Measurements from ENCODE around the gene STAT3. TPM values are rescaled to one million over a fixed set of nuclear protein-coding genes. Genes with fewer than 3 reads are reported as not detected.

The STAT3 gene
- total and polyA plus RNA-seq, 2 of the 13 experiments (the other 11 are each of a cell fraction or from before 2014, with no cell fraction given): 61.8 to 62.4 TPM

- no peak for TF ChIP-seq EHMT2 (IDR thresholded peaks at IDR 0.05; ENCODE audit: borderline replicate concordance, low read depth, low read length)
- TF ChIP-seq RNF219 (CRISPR knock-in tag; IDR thresholded peaks at IDR 0.05): no peak; the same call in 1 of the 2 replicates
- no peak; the same call in 1 of the 2 replicates for TF ChIP-seq ZNF280D (CRISPR knock-in tag; IDR thresholded peaks at IDR 0.05)
- TF ChIP-seq ZSCAN12 (CRISPR knock-in tag; IDR thresholded peaks at IDR 0.05): no peak
- no peak for TF ChIP-seq GRHL1 (CRISPR knock-in tag; conservative IDR thresholded peaks at IDR 0.05)
- no peak; the same call in 1 of the 2 replicates for TF ChIP-seq RXRA (CRISPR knock-in tag; IDR thresholded peaks at IDR 0.05)
- TF ChIP-seq AKAP8 (CRISPR knock-in tag; IDR thresholded peaks at IDR 0.05): peak; percentile 86; the same call in 1 of the 2 replicates
- TF ChIP-seq, protein P1, sequence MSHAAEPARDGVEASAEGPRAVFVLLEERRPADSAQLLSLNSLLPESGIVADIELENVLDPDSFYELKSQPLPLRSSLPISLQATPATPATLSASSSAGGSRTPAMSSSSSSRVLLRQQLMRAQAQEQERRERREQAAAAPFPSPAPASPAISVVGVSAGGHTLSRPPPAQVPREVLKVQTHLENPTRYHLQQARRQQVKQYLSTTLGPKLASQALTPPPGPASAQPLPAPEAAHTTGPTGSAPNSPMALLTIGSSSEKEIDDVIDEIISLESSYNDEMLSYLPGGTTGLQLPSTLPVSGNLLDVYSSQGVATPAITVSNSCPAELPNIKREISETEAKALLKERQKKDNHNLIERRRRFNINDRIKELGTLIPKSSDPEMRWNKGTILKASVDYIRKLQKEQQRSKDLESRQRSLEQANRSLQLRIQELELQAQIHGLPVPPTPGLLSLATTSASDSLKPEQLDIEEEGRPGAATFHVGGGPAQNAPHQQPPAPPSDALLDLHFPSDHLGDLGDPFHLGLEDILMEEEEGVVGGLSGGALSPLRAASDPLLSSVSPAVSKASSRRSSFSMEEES (CRISPR knock-in tag; IDR thresholded peaks at IDR 0.05): peak; percentile 71; the same call in 1 of the 2 replicates
- 0 out of 2 replicates have a peak, but pooled peaks have one; percentile 21 for TF ChIP-seq ZNF143 (CRISPR knock-in tag; IDR thresholded peaks at IDR 0.05)
- TF ChIP-seq, protein P2, sequence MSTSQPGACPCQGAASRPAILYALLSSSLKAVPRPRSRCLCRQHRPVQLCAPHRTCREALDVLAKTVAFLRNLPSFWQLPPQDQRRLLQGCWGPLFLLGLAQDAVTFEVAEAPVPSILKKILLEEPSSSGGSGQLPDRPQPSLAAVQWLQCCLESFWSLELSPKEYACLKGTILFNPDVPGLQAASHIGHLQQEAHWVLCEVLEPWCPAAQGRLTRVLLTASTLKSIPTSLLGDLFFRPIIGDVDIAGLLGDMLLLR (CRISPR knock-in tag; IDR thresholded peaks at IDR 0.05): peak; percentile 75; the same call in 1 of the 2 replicates
- TF ChIP-seq HNRNPUL1 (IDR thresholded peaks at IDR 0.05; ENCODE audit: low read depth, low read length): no peak
- no peak for TF ChIP-seq RFXANK (CRISPR knock-in tag; IDR thresholded peaks at IDR 0.05)
- TF ChIP-seq ASH2L (IDR thresholded peaks at IDR 0.05; ENCODE audit: insufficient read length, low read depth, low read length): peak; percentile 76
- TF ChIP-seq KLF16 (CRISPR knock-in tag; IDR thresholded peaks at IDR 0.05): 0 out of 4 replicates have a peak, but pooled peaks of 1 of the 2 experiments have one; percentile 20
- peak; percentile 96 for TF ChIP-seq RBM22 (optimal IDR thresholded peaks at IDR 0.05; ENCODE audit: low read length)
- no peak for TF ChIP-seq HES4 (CRISPR knock-in tag; IDR thresholded peaks at IDR 0.05; ENCODE audit: borderline replicate concordance)
- no peak for TF ChIP-seq IRF1 (CRISPR knock-in tag; IDR thresholded peaks at IDR 0.05; ENCODE audit: low read depth)
- TF ChIP-seq ZNF451 (CRISPR knock-in tag; IDR thresholded peaks at IDR 0.05): peak; percentile 62; the same call in 1 of the 2 replicates
Measured at GRCh38 chr17:42312285-42313130, 75.7 kb downstream of the STAT3 start (continued).
